Peyer's patch (tissue), 4 donors: ENCODE results near the gene CATSPER3.

Source experiments
- POLR2A ChIP-seq, 2 donors: fragments of 450-650 bp; IDR thresholded peaks; one replicate each; pipeline ENCODE4 v1.5.1; 2017; ENCODE audit warnings: antibody characterized with exemption in 2 of 2, mild to moderate bottlenecking in 2 of 2, moderate library complexity in 2 of 2
- TF ChIP-seq, protein P1 (sequence below), 6 experiments: fragments of 450-650 bp in 4 of 6; fragments of 200-600 bp in 2 of 6; sonication (generic) in 1 of 6; IDR thresholded peaks; one replicate each; pipeline ENCODE4 v1.5.1; 2017 to 2019; ENCODE audit warnings: antibody characterized with exemption in 6 of 6, mild to moderate bottlenecking in 3 of 6, moderate library complexity in 1 of 6

DNA sequence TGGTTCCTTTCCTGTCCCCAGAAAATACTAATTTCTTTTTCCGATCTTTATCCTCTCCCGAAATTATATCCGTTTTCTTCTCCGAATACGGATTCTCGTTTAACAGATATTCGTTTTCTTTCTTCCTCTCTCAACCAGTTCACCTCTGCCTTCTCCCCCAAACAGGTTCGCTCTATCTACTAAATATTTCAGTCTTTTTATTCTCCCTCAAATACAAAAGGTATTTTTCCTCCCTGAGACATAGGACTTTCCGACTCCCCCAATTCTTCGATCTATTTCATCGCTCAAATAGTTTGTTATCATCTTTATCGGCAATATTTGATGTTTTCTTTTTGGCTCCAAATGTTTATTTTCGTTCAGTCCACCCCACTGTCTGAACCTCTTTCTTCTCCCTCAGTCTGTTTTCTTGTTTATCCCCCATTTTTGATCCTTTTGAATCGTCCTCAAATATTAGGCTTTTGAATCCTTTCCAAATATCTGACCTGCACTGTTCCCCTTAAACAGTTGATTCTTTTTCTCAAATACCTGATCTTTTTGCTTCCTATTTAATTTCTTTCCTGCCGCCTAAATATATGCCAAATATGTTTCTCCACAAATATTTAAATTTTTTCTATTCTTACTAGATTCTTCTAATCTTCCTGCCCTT is 61.9 kb downstream of the CATSPER3 start:
- TF ChIP-seq, protein P1, sequence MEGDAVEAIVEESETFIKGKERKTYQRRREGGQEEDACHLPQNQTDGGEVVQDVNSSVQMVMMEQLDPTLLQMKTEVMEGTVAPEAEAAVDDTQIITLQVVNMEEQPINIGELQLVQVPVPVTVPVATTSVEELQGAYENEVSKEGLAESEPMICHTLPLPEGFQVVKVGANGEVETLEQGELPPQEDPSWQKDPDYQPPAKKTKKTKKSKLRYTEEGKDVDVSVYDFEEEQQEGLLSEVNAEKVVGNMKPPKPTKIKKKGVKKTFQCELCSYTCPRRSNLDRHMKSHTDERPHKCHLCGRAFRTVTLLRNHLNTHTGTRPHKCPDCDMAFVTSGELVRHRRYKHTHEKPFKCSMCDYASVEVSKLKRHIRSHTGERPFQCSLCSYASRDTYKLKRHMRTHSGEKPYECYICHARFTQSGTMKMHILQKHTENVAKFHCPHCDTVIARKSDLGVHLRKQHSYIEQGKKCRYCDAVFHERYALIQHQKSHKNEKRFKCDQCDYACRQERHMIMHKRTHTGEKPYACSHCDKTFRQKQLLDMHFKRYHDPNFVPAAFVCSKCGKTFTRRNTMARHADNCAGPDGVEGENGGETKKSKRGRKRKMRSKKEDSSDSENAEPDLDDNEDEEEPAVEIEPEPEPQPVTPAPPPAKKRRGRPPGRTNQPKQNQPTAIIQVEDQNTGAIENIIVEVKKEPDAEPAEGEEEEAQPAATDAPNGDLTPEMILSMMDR (IDR thresholded peaks at IDR 0.05): no peak
- no peak for TF ChIP-seq POLR2A (IDR thresholded peaks at IDR 0.05)
